Measurements from ENCODE around the gene NME4.

DNA sequence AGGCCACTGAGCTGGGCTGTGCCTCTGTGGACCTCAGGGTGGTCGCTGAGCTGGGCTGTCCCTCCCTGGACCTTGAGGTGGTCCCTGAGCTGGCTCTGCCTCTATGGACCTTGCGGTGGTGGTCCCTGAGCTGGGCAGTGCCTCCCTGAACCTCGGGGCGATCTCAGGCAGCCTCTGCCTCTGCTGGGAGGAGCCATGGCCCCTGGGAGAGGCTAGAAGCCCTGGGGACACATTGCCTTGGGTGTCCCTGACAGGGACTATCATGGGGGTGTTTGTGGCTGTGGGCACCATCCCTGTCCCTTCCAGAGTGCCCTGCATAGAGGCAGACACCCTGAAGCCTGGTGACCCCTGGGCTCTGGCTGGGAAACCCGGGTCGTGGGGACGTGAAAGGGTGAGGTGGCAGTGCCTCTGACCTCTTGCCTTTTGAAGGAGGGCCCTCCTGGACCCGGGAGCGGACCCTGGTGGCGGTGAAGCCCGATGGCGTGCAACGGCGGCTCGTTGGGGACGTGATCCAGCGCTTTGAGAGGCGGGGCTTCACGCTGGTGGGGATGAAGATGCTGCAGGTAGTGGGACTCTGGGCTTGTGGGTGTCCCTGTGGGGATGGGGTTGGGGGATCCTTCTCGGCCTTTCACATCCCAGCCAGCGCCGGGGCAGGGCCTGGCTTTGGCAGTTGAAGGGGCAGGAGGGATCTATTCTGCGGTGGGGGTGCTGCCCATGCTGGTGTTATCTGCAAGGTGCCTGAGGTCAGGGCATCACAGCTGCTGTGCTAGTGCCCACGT lies 1.8 kb downstream of the NME4 start:
- TF ChIP-seq, protein P1, sequence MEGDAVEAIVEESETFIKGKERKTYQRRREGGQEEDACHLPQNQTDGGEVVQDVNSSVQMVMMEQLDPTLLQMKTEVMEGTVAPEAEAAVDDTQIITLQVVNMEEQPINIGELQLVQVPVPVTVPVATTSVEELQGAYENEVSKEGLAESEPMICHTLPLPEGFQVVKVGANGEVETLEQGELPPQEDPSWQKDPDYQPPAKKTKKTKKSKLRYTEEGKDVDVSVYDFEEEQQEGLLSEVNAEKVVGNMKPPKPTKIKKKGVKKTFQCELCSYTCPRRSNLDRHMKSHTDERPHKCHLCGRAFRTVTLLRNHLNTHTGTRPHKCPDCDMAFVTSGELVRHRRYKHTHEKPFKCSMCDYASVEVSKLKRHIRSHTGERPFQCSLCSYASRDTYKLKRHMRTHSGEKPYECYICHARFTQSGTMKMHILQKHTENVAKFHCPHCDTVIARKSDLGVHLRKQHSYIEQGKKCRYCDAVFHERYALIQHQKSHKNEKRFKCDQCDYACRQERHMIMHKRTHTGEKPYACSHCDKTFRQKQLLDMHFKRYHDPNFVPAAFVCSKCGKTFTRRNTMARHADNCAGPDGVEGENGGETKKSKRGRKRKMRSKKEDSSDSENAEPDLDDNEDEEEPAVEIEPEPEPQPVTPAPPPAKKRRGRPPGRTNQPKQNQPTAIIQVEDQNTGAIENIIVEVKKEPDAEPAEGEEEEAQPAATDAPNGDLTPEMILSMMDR (conservative IDR thresholded peaks at IDR 0.05 in 1 of 2, IDR thresholded peaks at IDR 0.05 in 1 of 2; ENCODE audit: extremely low read depth in 1 of 2, insufficient read depth in 1 of 2, low read depth in 1 of 2, low read length in 2 of 2), result no peak
- no peak for TF ChIP-seq EZH2 (IDR thresholded peaks at IDR 0.05; ENCODE audit: borderline replicate concordance, low read length)

Data from mammary epithelial cell (primary cell).